ENCODE results near the gene PEAK3. TPM values are rescaled to one million over a fixed set of nuclear protein-coding genes. Genes with fewer than 3 reads are reported as not detected.

Gene PEAK3
- total and polyA plus RNA-seq, 10 of the 15 experiments (the other 5 are each of a cell fraction or from before 2014, with no cell fraction given): 0.03 to 0.10 (median 0.05) TPM; not detected in 7

DNA sequence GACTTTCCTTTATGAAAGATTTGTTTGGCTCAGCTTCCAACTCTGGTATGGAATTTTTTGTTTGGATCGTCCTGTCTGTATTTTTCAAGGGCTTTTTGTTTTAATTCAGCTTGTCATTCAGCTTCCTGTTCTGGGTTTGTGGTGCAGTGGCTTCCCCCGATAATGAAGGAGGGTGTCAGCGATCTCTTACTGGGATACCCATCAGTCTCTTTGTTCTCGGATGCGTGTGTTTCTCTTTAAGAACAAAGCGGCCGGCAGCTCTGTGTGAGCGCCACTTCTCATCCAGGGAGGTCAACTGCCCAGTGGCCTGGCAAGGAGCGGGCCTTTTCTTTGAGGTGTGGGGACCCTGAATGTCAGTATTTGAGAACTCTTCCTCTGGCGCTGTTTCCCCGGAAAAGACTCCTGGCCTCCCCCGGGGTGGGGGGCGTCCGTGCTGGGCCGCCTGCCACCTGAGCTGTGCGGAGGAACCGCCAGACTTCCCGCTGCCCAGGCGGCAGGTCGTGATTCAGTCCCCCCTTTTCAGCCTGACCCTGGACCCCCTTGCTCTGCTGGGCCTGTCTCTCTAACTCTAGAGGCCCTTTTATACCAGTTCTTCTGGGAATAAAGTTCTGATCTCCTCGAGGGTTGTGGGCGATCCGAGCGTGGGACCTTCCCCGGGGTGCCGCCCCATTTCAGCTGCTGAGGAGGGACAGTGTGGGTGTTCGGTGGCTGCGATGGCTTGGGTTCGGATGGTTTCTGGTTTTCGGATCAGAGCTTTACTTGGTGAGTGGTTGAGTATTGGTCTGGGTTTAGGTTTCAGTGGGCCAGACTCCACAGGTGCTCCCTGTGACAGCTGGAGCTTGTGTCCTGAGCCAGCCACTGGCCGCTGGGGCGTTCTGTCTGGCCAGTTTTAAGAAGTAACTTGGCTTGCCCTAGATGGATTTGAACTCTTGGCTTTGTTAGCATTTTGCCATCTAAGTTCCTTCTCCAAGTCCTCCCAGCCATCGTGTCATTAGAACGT is 41.9 kb downstream of the PEAK3 start:
- no TSS peak for BruUV-seq (replicated peaks)
- Histone ChIP-seq H3K4me1 (ENCODE audit: control insufficient read depth, insufficient read depth, low read length) (peaks cover 13% of the 10 kb centered on the region), H2AFZ (ENCODE audit: control insufficient read depth, low read depth, low read length) (no peak overlapping the region), H3K9ac (ENCODE audit: control insufficient read depth, insufficient read depth, low read length) (peak overlapping the region; percentile 52), H3K9me3 (replicated peaks; ENCODE audit: control insufficient read depth, insufficient read depth, low read length) (no peaks in the 10 kb centered on the region), H3K36me3 (ENCODE audit: control insufficient read depth in 2 of 2, insufficient read depth in 2 of 2, low read length in 1 of 2) (peaks cover 15 to 23% of the 10 kb centered on the region in 2 experiments; a peak in 3 of 4 replicates), H3K4me3 (peak overlapping the region; percentile 81), H4K20me1 (ENCODE audit: control insufficient read depth, insufficient read depth) (peaks cover 27% of the 10 kb centered on the region), H3K4me2 (ENCODE audit: control insufficient read depth, insufficient read depth) (peak overlapping the region; percentile 88), H3K27ac (ENCODE audit: control insufficient read depth, insufficient read depth) (no peak overlapping the region; the same call in 1 of the 2 replicates), H3K79me2 (ENCODE audit: control insufficient read depth, insufficient read depth, low read length) (peaks cover 77% of the 10 kb centered on the region), H3K27me3 (replicated peaks in 1 of 2; ENCODE audit: control insufficient read depth in 2 of 2, insufficient read depth in 2 of 2, low read length in 1 of 2) (no peaks in the 10 kb centered on the region)
- ChIA-PET RAD21 (ENCODE audit: unreplicated experiment) (interaction anchor here (0.6 to 4.2 kb wide), 18 partner anchors 20 to 397 kb away, joined by 3 to 72 read pairs (median 4); partner anchors contain the start of genes AP3D1, GADD45B and LSM7), CTCF (interaction anchor here (0.7 to 4.7 kb wide), 14 partner anchors 10 to 397 kb away, joined by 3 to 130 read pairs (median 4); no protein-coding TSS in a partner anchor), SMC1A (ENCODE audit: uncharacterized antibody, unreplicated experiment) (interaction anchor here (0.6 to 4.3 kb wide), 14 partner anchors 19 to 388 kb away, joined by 3 to 46 read pairs (median 4); no protein-coding TSS in a partner anchor), POLR2A (interaction anchor here (0.9 to 4.0 kb wide), 10 partner anchors 12 to 380 kb away, joined by 3 to 54 read pairs (median 4); partner anchors contain the start of gene LSM7)
- intact Hi-C loops (cut with micrococcal nuclease; ENCODE audit: unreplicated experiment): loop anchor here (5.0 to 10.0 kb wide), 3 partner anchors 87 to 152 kb away; partner anchors contain the start of genes IZUMO4, LSM7, MOB3A and SPPL2B
- 41% methylated on average over 27 of the region's 34 CpGs for WGBS (ENCODE audit: insufficient coverage, insufficient replicate concordance, low lambda C conversion rate, missing lambda C conversion rate)
- TF ChIP-seq, protein P1, sequence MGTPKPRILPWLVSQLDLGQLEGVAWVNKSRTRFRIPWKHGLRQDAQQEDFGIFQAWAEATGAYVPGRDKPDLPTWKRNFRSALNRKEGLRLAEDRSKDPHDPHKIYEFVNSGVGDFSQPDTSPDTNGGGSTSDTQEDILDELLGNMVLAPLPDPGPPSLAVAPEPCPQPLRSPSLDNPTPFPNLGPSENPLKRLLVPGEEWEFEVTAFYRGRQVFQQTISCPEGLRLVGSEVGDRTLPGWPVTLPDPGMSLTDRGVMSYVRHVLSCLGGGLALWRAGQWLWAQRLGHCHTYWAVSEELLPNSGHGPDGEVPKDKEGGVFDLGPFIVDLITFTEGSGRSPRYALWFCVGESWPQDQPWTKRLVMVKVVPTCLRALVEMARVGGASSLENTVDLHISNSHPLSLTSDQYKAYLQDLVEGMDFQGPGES (IDR thresholded peaks at IDR 0.05): no peak
- TF ChIP-seq, protein P2, sequence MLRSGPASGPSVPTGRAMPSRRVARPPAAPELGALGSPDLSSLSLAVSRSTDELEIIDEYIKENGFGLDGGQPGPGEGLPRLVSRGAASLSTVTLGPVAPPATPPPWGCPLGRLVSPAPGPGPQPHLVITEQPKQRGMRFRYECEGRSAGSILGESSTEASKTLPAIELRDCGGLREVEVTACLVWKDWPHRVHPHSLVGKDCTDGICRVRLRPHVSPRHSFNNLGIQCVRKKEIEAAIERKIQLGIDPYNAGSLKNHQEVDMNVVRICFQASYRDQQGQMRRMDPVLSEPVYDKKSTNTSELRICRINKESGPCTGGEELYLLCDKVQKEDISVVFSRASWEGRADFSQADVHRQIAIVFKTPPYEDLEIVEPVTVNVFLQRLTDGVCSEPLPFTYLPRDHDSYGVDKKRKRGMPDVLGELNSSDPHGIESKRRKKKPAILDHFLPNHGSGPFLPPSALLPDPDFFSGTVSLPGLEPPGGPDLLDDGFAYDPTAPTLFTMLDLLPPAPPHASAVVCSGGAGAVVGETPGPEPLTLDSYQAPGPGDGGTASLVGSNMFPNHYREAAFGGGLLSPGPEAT (IDR thresholded peaks at IDR 0.05; ENCODE audit: low read depth): 0 out of 2 replicates have a peak, but pooled peaks have one; percentile 12
- no peak for TF ChIP-seq MXI1 (IDR thresholded peaks at IDR 0.05; ENCODE audit: low read depth, low read length)
- TF ChIP-seq, protein P3, sequence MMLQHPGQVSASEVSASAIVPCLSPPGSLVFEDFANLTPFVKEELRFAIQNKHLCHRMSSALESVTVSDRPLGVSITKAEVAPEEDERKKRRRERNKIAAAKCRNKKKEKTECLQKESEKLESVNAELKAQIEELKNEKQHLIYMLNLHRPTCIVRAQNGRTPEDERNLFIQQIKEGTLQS (IDR thresholded peaks at IDR 0.05; ENCODE audit: borderline replicate concordance, extremely low read depth, low read depth, low read length): no peak
- peak; percentile 28; a peak in 2 of 4 replicates for TF ChIP-seq IKZF2 (IDR thresholded peaks at IDR 0.05)
- TF ChIP-seq CBX5 (IDR thresholded peaks at IDR 0.05; ENCODE audit: low read depth): no peak
- TF ChIP-seq POLR2A (IDR thresholded peaks at IDR 0.05; ENCODE audit: low read depth, low read length): no peak
- peak; percentile 25; the same call in 1 of the 2 replicates for TF ChIP-seq RUNX3 (IDR thresholded peaks at IDR 0.05; ENCODE audit: low read length)
- no peak for DNase-seq (ENCODE audit: low read depth, low spot score)
- no peak for FAIRE-seq
- in situ Hi-C loops (cut with MboI): loop anchor here (5.0 kb wide), 1 partner anchor 32 kb away; no protein-coding TSS in a partner anchor
- no peak for ATAC-seq
